Bronchus fibroblast of lung (primary cell): Measurements from ENCODE around the gene CDS2. TPM values are rescaled to one million over a fixed set of nuclear protein-coding genes. Genes with fewer than 3 reads are reported as not detected.

ENCODE experiments used
- total RNA-seq: library from RNA; depleted of rRNA; stranded (reverse); fragments of >200 nt; gene quantifications from 2 replicates; pipeline ENCODE4 v1.2.3, GENCODE V29; 2015

Gene CDS2
- 9.5 and 9.6 TPM in 2 replicates for total RNA-seq

DNA sequence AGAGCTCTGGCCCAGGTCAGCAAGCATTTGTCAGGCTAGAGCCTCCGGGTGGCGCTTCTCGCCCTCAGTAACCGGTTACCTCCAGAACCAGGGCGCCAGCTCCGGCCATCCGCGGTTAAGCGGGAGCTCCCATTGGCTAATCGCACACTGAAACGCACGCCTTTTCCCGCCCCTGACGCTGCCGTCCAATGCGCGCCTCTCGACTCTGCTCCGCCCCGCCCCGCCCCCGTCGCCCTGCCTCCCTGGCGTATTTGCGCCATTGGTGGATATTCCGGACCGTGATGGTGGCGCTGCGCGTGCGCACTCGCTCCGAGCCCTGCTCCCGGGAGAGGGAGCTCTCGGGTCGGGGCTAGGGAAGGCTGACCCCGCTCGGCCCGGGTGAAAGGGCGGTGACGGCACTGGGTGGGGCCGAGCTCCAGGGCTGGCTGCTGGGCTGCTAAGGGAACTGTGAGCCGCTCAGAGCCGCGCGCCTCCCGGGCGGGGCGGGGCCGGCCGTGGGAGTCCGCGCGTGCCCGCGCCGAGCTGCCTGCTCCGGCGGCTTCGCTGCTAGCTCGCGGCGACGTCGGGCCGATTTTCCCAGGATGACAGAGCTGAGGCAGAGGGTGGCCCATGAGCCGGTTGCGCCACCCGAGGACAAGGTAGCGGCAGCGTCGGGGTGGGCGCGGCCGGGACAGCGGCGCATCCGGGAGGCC lies at the start of gene CDS2:
CDS2 (plus strand) TSS at position 497 of the 692 bp plus-strand sequence; CDS start at position 582, 85 bp downstream.

GRCh38 chr20:5119435-5120184 lies 7.2 kb upstream of the CDS2 start, which contains the start of gene PCNA:
PCNA (minus strand) TSS chr20:5119958; CDS start chr20:5119798, 160 bp downstream.

Other genes with a start within 250 kb of the CDS2 start
- 6.4 and 6.8 TPM in 2 replicates for gene SLC23A2, start 125.5 kb upstream of the CDS2 start, total RNA-seq
- 96.3 and 100 TPM in 2 replicates for gene TMEM230, start 13.9 kb upstream of the CDS2 start, total RNA-seq
- 257 and 279 TPM in 2 replicates for gene PCNA, start 7.0 kb upstream of the CDS2 start, total RNA-seq
- not detected in 2 replicates for gene PROKR2, start 189.9 kb downstream of the CDS2 start, total RNA-seq